ENCODE measurements around the gene TNPO1.

Gene TNPO1

GRCh38 chr5:72895758-72896157 is 79.3 kb downstream of the TNPO1 start:
- CTCF ChIA-PET = interaction anchor here (0.7 kb wide), 1 partner anchor 562 kb away, joined by 3 read pairs; no protein-coding TSS in a partner anchor
- POLR2A ChIA-PET = no interaction called here
- Histone ChIP-seq H3K36me3 (ENCODE audit: control insufficient read depth in 2 of 2, insufficient read depth in 1 of 2, low read length in 2 of 2) (peaks cover 88% of the 10 kb centered on the region in 2 experiments), H3K4me3 (ENCODE audit: low read depth, low read length) (no peak overlapping the region), H3K9me3 (ENCODE audit: control insufficient read depth, insufficient read depth, low read depth, low read length) (no peaks in the 10 kb centered on the region), H3K27ac (ENCODE audit: extremely low read depth, low read depth, low read length) (no peak overlapping the region), H3K4me1 (ENCODE audit: control insufficient read depth, insufficient read depth, low read length) (no peaks in the 10 kb centered on the region)
- TF ChIP-seq ZNF155 (tag by site-specific recombination; IDR thresholded peaks at IDR 0.05) (no peak), ZNF660 (tag by site-specific recombination; IDR thresholded peaks at IDR 0.05) (no peak), ZNF791 (tag by site-specific recombination; IDR thresholded peaks at IDR 0.05) (no peak), ZNF707 (tag by site-specific recombination; IDR thresholded peaks at IDR 0.05) (no peak), ZEB2 (tag by site-specific recombination; IDR thresholded peaks at IDR 0.05) (no peak), MZF1 (tag by site-specific recombination; IDR thresholded peaks at IDR 0.05; ENCODE audit: borderline replicate concordance) (no peak), ZNF211 (tag by site-specific recombination; IDR thresholded peaks at IDR 0.05; ENCODE audit: low read depth) (no peak), ZNF214 (tag by site-specific recombination; IDR thresholded peaks at IDR 0.05; ENCODE audit: borderline replicate concordance) (no peak), ZSCAN18 (tag by site-specific recombination; IDR thresholded peaks at IDR 0.05) (no peak)

GRCh38 chr5:72906806-72907205 is 90.3 kb downstream of the TNPO1 start:
- ChIA-PET CTCF (no interaction called here), POLR2A (no interaction called here)
- Histone ChIP-seq H3K36me3 (ENCODE audit: control insufficient read depth in 2 of 2, insufficient read depth in 1 of 2, low read length in 2 of 2) (peaks cover 66 to 84% of the 10 kb centered on the region in 2 experiments), H3K9me3 (ENCODE audit: control insufficient read depth, insufficient read depth, low read depth, low read length) (no peaks in the 10 kb centered on the region), H3K27ac (ENCODE audit: extremely low read depth, low read depth, low read length) (no peak overlapping the region), H3K4me3 (ENCODE audit: low read depth, low read length) (no peak overlapping the region), H3K4me1 (ENCODE audit: control insufficient read depth, insufficient read depth, low read length) (no peaks in the 10 kb centered on the region)
- TF ChIP-seq ZNF830 (tag by site-specific recombination; IDR thresholded peaks at IDR 0.05; ENCODE audit: low read depth) = no peak
- TF ChIP-seq ZNF747 (tag by site-specific recombination; IDR thresholded peaks at IDR 0.05) = no peak
- TF ChIP-seq ZNF223 (tag by site-specific recombination; IDR thresholded peaks at IDR 0.05) = no peak
- no peak for TF ChIP-seq ZBTB7A (tag by site-specific recombination; IDR thresholded peaks at IDR 0.05; ENCODE audit: low read depth)
- no peak for TF ChIP-seq ZSCAN16 (tag by site-specific recombination; IDR thresholded peaks at IDR 0.05)
- TF ChIP-seq, protein P1, sequence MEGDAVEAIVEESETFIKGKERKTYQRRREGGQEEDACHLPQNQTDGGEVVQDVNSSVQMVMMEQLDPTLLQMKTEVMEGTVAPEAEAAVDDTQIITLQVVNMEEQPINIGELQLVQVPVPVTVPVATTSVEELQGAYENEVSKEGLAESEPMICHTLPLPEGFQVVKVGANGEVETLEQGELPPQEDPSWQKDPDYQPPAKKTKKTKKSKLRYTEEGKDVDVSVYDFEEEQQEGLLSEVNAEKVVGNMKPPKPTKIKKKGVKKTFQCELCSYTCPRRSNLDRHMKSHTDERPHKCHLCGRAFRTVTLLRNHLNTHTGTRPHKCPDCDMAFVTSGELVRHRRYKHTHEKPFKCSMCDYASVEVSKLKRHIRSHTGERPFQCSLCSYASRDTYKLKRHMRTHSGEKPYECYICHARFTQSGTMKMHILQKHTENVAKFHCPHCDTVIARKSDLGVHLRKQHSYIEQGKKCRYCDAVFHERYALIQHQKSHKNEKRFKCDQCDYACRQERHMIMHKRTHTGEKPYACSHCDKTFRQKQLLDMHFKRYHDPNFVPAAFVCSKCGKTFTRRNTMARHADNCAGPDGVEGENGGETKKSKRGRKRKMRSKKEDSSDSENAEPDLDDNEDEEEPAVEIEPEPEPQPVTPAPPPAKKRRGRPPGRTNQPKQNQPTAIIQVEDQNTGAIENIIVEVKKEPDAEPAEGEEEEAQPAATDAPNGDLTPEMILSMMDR (tag by site-specific recombination; IDR thresholded peaks at IDR 0.05) = no peak
- TF ChIP-seq ZNF768 (tag by site-specific recombination; IDR thresholded peaks at IDR 0.05) = no peak
- TF ChIP-seq ZNF140 (tag by site-specific recombination; IDR thresholded peaks at IDR 0.05) = no peak
- no peak for TF ChIP-seq ZBTB21 (tag by site-specific recombination; IDR thresholded peaks at IDR 0.05)
- no peak for TF ChIP-seq ZNF529 (tag by site-specific recombination; IDR thresholded peaks at IDR 0.05; ENCODE audit: insufficient replicate concordance)
- TF ChIP-seq, protein P2, sequence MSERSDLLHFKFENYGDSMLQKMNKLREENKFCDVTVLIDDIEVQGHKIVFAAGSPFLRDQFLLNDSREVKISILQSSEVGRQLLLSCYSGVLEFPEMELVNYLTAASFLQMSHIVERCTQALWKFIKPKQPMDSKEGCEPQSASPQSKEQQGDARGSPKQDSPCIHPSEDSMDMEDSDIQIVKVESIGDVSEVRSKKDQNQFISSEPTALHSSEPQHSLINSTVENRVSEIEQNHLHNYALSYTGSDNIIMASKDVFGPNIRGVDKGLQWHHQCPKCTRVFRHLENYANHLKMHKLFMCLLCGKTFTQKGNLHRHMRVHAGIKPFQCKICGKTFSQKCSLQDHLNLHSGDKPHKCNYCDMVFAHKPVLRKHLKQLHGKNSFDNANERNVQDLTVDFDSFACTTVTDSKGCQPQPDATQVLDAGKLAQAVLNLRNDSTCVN (tag by site-specific recombination; optimal IDR thresholded peaks at IDR 0.05) = no peak
- no peak for TF ChIP-seq ZNF248 (tag by site-specific recombination; IDR thresholded peaks at IDR 0.05)
- TF ChIP-seq KLF8 (tag by site-specific recombination; IDR thresholded peaks at IDR 0.05) = no peak
- no peak for TF ChIP-seq ZNF335 (tag by site-specific recombination; conservative IDR thresholded peaks at IDR 0.05)
- no peak for TF ChIP-seq ZNF324 (tag by site-specific recombination; IDR thresholded peaks at IDR 0.05)
- TF ChIP-seq ZIC2 (tag by site-specific recombination; IDR thresholded peaks at IDR 0.05) = no peak
- no peak for TF ChIP-seq GLI2 (tag by site-specific recombination; IDR thresholded peaks at IDR 0.05; ENCODE audit: borderline replicate concordance, low read depth)
- no peak for TF ChIP-seq ZNF488 (tag by site-specific recombination; IDR thresholded peaks at IDR 0.05)
- TF ChIP-seq ZNF221 (tag by site-specific recombination; IDR thresholded peaks at IDR 0.05; ENCODE audit: borderline replicate concordance) = no peak
